Eye (tissue), 1 donor: ENCODE results near the gene RNU7-1.

Experiments
- DNase-seq: peaks from one replicate; pipeline ENCODE4 v3.0.0-alpha.2; 2015

RNU7-1 gene

DNA sequence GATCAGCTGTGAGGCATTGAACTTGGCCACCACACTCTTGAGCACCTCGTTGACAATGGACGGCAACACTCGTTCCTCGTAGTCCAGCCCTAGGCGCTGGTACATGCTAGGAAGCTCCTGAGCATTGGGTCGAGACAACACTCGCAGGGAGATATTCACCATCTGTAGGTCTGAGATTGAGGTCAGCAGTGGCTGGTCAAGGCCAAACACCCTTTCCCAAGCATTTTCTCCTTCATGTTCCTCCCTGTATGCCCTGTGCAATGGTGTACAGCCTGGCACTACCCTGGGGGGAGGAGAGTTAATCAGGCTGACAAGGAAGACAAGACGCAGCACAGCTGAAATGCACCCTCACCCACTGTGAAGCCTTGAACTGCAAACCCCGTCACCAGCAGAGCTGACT lies 24.8 kb downstream of the RNU7-1 start:
- no peak for DNase-seq

DNA sequence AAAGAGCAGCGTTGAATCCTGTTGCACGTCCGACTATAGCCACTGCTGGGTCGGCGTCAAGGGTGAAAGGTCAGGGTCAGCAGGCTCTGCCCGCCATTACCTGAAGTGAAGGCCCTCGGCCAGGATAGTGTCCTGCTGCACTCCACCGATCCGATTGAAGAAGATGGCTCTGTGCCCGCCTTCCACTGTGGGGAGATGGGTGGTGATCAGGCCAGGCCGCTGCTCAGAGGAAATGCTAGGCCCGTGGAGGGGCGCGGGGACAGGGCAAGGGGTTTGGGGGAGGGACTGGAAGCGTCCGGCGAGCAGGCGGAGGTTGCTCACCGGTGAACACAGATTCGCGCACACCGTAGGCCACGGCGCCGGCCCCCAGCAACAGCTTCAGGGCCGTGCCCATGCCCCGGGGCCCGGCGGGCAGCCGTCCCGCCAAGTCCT lies 26.5 kb downstream of the RNU7-1 start:
- peak; percentile 29 for DNase-seq

DNA sequence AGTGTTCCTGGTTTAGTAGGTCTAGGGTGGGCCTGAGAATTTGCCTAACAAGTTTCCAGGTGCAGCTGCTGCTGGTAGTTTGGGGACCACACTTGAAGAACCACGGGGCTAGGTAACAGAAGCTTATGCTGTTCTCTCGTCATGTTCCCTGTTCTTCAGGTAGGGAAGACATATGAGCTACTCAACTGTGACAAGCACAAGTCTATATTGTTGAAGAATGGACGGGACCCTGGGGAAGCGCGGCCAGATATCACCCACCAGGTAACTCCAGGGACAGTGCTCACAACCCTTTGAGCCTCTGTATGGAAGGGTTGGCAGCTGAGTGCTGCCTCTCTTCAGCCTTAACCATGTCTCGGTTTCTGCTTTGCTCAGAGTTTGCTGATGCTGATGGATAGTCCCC lies 30.6 kb downstream of the RNU7-1 start:
- DNase-seq: no peak

DNA sequence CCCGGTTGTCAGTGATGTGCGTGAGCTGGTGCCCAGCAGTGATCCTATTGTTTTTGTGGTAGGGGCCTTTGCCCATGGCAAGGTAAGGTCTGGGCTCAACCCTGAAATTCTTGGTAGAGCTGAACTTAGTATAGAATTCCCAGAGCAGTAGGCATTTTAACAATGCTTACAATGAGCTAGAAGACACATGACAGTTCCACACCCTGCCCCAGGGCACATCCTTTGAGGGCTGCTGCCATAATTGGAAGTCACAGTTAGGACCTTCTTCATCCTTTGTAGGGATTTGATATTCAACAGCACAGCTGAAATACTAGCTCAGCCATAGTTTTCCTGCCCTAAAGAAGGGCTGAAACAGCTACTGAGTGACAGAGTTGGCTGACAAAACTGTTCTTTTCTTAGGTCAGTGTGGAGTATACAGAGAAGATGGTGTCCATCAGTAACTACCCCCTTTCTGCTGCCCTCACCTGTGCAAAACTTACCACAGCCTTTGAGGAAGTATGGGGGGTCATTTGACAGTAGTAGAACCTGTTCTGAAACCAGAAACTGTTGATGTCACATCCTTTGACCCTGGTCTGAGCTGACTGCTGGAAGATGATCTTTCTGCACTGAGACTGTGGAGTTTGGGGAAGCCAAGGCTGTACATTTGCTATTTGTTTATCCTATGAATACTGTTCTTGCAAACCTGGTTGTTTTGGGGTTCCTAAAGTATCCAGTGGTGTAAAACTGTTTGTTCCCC lies 31.8 kb downstream of the RNU7-1 start:
- DNase-seq: no peak

DNA sequence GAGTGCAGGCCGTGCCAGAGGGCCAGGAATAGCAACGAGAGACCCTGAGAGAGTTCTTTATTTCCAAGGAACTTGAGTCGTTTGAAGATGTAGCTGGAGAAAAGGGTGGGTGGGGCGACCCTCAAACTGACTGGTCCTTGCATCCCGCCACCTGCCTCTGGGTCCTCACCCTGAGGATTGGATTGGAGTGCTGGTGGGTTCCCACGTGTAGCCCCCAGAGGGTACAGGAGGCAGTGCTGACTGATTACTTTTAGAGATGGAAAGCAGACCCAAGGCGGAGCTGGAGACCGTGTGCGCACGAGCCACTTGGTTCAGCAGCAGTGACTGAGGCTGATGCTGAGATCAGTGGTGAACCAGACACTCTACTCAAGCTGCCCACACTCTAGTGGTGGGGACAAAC lies 34.0 kb downstream of the RNU7-1 start:
- no peak for DNase-seq

DNA sequence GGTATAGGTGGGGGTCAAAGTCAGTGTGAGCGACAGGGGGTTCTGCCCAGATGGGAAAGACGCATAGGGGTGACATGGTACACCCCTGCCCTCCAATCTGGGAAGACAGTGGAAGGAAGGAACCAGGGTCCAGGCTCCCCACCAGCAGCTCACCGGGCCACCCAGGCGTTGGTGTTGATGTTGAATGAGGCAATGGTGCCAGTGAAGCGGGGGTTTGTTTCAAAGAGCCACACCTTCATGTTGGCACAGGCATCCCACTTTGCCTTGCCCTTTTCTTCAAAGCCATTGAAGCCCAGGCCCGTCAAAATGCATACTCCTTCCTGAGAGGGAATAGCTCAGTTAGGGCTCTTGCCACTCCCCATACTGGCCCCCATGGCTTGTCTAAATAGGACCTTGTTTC lies 34.6 kb downstream of the RNU7-1 start:
- no peak for DNase-seq

DNA sequence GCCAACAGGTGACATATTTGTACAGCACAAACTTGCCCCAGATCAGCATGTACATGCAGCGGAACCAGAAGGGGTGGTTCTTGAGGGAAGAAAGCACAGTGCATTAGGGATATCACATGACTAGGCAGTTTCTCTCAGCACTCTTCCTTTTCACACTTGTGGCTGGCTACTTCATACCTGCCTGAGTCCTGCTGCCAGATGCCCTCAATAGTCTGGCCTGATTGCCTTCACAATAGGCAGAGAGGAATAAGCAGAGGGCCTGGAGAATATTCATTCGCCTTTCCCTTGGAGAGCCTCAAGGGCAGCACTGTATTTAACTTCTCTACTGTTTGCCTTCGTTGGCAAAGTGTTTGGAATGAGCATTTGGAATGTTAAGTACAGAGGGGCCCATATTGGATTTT lies 35.0 kb downstream of the RNU7-1 start:
- no peak for DNase-seq

GRCh38 chr12:6979021-6979420 lies 35.4 kb downstream of the RNU7-1 start:
- no peak for DNase-seq

DNA sequence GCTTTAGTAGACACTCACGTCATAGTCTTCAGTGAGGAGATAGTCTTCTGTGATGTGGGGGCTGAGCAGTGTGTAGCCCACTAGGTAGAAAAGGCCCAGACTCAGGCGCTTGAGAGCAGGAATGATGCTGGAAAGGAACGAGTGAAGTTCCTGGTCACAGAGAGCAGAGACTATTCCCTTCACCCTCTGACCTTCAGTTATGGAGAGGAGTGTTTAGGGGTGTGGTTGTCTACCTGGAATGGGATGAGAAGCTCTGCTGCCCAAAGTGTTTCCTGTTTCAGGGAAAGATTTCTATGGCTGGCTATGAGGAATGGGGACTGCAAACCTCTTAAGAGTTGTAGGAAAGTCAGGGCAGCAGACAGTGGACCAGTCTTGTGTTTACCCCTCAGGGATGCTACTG lies 35.8 kb downstream of the RNU7-1 start:
- DNase-seq: no peak

DNA sequence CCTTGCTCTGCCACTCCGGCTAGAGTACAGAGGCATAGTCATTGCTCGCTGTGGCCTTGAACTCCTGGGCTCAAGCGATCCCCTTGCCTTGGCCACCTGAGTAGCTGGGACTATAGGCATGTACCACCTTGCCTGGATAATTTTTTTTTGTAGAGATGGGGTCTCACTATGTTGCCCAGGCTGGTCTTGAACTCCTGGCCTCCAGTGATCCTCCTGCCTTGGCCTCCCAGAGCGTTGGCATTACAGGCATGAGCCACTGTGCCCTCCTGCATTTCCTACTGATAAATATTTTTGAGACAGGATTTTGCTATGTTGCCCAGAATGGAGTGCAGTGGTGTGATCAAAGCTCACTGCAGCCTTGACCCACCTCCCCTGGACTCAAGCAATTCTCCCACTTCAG lies 36.5 kb downstream of the RNU7-1 start:
- DNase-seq: no peak

DNA sequence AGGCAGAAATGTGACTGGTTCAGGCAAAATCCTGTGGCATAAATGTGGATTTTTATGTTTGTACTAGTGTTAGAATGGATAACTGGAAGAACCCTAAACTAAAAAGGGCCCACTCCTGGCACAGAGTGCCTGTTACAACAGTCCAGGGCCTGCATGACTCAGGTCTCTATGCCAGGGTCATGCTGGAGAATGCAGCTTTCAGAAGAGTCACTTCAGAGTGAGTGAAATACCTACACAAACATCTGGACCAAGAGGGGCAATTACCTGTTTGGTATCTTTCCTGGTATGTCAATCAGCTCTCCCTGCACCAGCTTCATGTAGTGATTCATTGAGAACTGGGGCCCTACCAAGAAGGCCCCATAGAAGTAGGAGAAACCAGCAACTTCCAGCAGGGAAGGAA lies 37.1 kb downstream of the RNU7-1 start:
- DNase-seq: no peak

DNA sequence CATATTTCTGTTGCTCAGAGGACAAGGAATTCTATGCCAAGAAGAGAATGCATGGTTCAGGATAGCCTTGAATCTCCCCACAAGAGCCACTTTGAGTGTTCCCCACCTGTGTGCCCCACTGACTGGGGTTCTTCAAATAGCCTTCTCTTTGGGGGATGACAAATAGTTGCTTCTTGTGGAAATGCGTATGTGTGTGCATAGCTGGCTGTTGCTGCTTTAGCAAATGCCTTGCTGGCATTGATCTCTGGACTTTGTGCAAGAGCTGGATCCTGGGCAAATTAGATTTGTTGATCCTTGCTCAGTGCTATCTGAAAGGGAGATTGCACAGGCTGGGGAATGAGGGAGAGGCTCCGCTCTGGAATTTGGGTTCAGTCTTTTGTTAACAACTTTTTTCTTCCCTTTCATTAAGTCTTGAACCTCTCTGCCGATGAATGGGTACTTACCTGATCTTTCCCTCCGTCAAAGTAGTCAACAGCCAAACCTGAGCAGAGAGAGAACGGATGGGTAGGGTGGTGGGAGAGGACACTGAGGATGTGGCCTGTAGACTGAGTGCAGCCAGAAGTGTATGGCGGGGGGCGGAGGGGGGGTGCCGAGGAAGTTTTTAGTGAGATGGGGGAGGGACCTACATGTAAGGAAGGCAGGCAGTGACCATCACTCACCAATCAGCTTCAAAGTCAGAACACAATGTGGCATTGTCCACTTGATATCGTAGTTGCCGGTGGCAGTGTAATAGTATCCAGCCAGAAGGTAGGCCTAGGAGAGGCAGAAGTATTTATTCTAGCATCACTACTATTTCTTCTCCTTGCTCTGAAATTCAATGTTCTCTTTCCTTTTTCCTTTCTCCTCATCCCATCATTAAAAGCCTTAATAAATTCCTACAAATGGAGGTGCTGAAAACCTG lies 37.8 kb downstream of the RNU7-1 start:
- no peak for DNase-seq

DNA sequence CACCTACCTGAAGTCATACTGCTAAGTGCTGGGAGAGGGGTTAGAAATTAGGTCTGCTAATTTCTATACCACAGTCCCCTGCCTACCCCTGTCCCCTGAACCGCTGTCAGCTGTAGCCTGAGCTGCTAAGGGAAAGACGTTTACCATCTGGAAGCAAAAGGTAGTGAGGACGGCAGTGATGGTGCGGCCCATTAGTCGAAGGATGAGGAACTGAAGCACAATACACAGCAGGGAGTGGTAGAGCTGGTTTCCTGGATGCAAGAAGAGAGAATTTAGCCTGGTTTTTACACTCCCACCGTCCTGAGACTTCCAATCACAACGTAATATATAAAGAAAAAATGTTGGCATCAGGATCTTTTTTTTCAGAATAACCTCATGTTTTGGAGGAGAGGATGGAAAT lies 38.9 kb downstream of the RNU7-1 start:
- no peak for DNase-seq

- DNase-seq: no peak
Measured at GRCh38 chr12:6987956-6988553, 44.4 kb downstream of the RNU7-1 start.
